SH-SY5Y (cell line): Measurements from ENCODE around the gene ZNF469.

Source experiments
- GATA2 ChIP-seq: IDR thresholded peaks from 2 replicates; pipeline ENCODE4 v1.6.1; 2011; ENCODE audit warnings: mild to moderate bottlenecking, low read depth, low read length
- GATA3 ChIP-seq: IDR thresholded peaks from 2 replicates; pipeline ENCODE4 v1.6.1; 2011; ENCODE audit warnings: low read depth, mild to moderate bottlenecking, low read length, moderate library complexity

DNA sequence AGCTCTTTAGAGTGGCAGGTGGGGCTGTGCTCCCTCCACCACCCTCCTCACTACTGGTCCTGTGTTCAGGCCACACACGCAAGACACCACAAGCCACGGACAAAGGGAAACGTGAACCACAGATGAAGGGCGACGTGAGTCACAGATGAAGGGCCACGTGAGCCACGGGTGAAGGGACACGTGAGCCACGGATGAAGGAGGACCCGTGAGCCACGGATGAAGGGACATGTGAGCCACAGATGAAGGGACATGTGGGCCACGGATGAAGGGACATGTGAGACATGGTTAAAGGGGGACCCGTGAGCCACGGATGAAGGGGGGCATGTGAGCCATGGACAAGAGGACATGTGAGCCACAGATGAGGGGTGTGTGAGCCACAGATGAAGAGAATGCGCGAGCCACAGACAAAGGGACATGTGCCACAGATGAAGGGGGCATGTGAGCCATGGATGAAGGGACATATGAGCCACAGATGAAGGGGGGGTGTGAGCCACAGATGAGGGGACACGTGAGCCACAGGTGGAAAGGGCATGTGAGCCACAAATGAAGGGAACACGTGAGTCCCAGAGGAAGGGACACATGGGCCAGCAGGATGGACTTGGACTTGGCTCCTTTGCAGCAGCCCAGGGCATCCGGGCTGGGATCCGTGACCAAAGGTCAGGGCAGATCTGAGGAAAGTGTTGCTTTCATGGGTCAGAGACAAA lies 15.6 kb downstream of the ZNF469 start:
- TF ChIP-seq GATA2: no peak
- TF ChIP-seq GATA3: no peak
